Activated naive CD4-positive, alpha-beta T cell treated with anti-CD3 and anti-CD28 coated beads, Interleukin-2, amount 10 ng/mL, durations not matched to agents 7 days and 5 days (primary cell): ENCODE measurements around the gene PRLH.
"Not testable (repeated sequence)": the region's sequence is repeated elsewhere in the genome, so short reads cannot be mapped to it uniquely, and the experiment has no call there.

Experiments used
- CTCF ChIA-PET: fragments of 350-600 bp; sonication (Branson Sonifier 250); formaldehyde crosslinking; loops from one replicate; lab custom pipeline; 2021; ENCODE audit warnings: antibody characterized with exemption; lab: Charles Lee
- DNase-seq: peaks from one replicate; pipeline ENCODE4 v3.0.0-alpha.2; 2020
- H3K27ac Mint-ChIP-seq: one replicate; pipeline ENCODE4 v1.8.0; 2021; ENCODE audit warnings: mild to moderate bottlenecking, moderate library complexity, mixed read lengths
- H3K27me3 Mint-ChIP-seq: one replicate; pipeline ENCODE4 v1.8.0; 2021; ENCODE audit warnings: mild to moderate bottlenecking, mixed read lengths
- H3K36me3 Mint-ChIP-seq: one replicate; pipeline ENCODE4 v1.8.0; 2021; ENCODE audit warnings: mixed read lengths
- H3K4me1 Mint-ChIP-seq: one replicate; pipeline ENCODE4 v1.8.0; 2021; ENCODE audit warnings: mixed read lengths
- H3K4me3 Mint-ChIP-seq: one replicate; pipeline ENCODE4 v1.8.0; 2021; ENCODE audit warnings: mild to moderate bottlenecking, moderate library complexity, mixed read lengths
- H3K9me3 Mint-ChIP-seq: one replicate; pipeline ENCODE4 v1.8.0; 2021; ENCODE audit warnings: mixed read lengths

PRLH gene

DNA sequence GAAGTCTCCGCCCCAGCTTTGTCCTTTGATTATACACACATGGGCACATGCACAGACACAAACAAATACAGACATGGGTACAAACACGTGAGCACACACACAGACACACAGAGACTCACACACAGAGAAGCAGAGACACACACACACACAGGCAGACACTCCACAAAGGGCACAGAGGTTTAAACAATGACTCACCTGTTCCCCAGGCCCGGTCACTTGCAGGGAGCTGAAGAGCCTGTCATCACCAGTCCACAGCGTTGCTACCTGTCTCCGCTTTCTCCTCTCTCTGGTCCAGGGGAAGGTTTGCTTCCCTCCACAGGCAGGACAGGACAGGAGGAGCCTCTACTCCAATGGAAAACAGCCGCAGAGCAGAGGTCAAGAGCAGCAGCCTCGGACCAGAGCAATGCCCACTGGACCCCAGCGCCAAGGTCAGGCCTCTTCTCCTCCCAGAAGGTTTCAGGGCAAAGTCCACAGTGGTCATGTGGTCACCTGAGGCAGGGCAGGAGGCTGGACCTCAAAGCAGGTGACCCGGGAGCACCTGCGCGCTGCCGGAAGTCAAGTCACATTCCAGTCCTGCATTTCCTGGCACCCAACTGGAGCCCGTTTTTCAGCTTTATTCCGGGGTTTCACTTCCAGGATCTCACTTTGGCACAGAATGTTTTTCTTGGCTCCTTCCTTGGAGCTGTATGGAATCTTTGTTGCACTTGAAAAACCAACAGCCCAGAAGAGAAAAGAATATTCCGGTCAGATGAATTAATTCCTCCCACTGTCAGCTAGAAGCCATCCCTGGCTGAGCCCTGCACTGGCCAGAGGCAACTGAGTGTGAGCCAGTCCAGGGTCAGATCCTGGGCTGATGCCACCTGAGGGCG is 24.1 kb downstream of the PRLH start, which contains the start of gene RAB17:
RAB17 (minus strand) TSS at position 463 of the 869 bp plus-strand sequence. CDS start 4,580 bp downstream, outside the sequence.
- no peak for DNase-seq
- Mint-ChIP-seq H3K4me3 (no peak within 1 kb of the TSS), H3K9me3 (no peaks in the 10 kb centered on the region), H3K4me1 (peaks cover 16% of the 10 kb centered on the region), H3K36me3 (no peaks in the 10 kb centered on the region), H3K27me3 (peaks cover 48% of the 10 kb centered on the region), H3K27ac (no peak within 1 kb of the TSS)
- CTCF ChIA-PET, result interaction anchor here (0.9 kb wide), 1 partner anchor 12 kb away, joined by 3 read pairs; no protein-coding TSS in a partner anchor

DNA sequence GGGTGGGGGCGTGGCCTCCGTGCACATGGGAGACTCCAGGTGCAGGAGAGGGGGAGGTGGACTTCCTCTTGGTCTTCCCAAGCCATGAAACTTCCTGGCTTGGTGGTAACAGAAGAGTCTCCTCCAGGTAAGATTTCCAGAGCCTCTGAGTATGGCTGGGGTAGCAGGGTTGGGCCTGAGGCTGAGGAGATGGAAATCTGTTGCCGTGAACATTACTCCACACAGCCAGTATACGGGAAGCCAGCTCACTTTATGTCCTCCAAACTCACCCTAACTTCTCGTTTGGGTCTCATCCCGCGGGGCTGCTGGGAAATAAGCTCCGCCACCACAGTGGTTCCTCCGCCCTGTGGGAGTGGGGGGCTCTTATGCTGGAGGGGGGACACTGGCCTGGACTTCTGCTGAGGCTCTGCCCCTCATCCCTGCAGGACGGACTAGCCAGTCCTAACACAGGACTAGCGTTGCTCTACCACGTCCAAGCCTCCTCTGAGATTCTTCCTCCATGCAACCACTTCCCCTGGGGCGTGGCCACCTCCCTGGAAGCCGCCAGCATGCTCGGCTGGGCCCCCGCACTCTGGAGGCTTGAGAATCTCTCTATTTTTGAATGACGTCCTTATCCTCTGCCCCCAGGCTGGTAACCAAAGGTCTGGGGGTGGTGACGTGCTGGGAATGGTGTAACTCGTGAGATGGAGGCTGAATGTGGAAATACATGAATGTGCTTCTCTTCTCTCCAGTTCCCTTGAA is 24.9 kb downstream of the PRLH start:
- Mint-ChIP-seq H3K4me1 (peaks cover 17% of the 10 kb centered on the region), H3K27ac (no peak overlapping the region), H3K4me3 (no peak overlapping the region), H3K27me3 (peaks cover 42% of the 10 kb centered on the region), H3K36me3 (no peaks in the 10 kb centered on the region), H3K9me3 (no peaks in the 10 kb centered on the region)
- DNase-seq, result peak; percentile 36
- CTCF ChIA-PET, result interaction anchor here (0.9 kb wide), 1 partner anchor 11 kb away, joined by 3 read pairs; no protein-coding TSS in a partner anchor

DNA sequence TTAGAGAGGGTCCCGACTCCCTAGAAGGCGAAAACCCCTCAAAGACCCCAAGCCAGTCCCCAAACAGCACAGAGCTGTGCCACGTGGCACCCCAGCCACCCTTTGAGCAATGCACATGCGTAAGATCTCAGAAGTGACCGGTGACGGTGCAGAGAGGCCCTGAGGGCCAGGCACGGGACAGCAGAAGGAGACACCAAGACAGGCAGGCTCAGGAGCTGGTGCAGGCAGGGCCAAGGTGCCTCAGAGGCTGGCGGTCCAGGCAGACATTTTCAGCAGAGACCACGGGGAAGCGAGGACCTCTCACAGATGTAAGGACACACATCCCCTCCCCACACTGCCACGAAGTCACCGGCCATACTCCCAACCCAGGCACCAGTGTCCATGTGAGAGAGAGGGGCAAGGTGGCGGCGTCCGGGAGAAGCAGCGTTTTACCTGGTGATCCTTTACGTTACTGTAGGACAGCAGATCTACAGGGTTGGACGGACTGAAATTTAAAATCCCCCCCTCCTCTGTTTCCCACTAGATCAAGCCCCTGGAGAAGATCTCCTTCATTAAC is 26.1 kb downstream of the PRLH start:
- Mint-ChIP-seq H3K4me3 (no peak overlapping the region), H3K36me3 (no peaks in the 10 kb centered on the region), H3K27ac (no peak overlapping the region), H3K4me1 (peaks cover 18% of the 10 kb centered on the region), H3K9me3 (no peaks in the 10 kb centered on the region), H3K27me3 (peaks cover 37% of the 10 kb centered on the region)
- CTCF ChIA-PET, result interaction anchor here (0.6 to 0.8 kb wide), 2 partner anchors 11 to 150 kb away, joined by 5 read pairs; no protein-coding TSS in a partner anchor
- DNase-seq, result no peak

DNA sequence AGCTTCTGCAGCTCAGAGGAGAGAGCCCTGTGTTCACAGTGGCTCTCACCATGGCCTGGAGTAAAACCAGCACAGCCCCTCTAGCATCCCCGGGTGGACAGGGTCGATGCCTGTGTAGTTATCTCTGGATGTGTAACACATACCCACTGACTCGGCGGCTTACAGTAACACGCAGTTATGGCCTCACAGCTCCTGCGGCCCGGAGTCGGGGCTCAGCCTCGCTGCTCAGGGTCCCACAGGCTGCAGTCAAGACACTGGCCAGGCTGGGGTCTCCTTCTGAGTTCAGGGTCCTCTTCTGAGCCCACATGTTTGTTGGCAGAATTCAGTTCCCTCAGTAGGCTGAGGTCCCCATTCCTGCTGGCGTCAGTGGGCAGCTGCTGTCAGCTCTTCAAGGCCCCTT is 26.7 kb downstream of the PRLH start:
- H3K4me3 Mint-ChIP-seq, result no peak overlapping the region
- CTCF ChIA-PET, result no interaction called here
- H3K4me1 Mint-ChIP-seq, result peaks cover 18% of the 10 kb centered on the region
- H3K36me3 Mint-ChIP-seq, result no peaks in the 10 kb centered on the region
- no peak overlapping the region for H3K27ac Mint-ChIP-seq
- peaks cover 32% of the 10 kb centered on the region for H3K27me3 Mint-ChIP-seq
- DNase-seq, result no peak
- H3K9me3 Mint-ChIP-seq, result no peaks in the 10 kb centered on the region

DNA sequence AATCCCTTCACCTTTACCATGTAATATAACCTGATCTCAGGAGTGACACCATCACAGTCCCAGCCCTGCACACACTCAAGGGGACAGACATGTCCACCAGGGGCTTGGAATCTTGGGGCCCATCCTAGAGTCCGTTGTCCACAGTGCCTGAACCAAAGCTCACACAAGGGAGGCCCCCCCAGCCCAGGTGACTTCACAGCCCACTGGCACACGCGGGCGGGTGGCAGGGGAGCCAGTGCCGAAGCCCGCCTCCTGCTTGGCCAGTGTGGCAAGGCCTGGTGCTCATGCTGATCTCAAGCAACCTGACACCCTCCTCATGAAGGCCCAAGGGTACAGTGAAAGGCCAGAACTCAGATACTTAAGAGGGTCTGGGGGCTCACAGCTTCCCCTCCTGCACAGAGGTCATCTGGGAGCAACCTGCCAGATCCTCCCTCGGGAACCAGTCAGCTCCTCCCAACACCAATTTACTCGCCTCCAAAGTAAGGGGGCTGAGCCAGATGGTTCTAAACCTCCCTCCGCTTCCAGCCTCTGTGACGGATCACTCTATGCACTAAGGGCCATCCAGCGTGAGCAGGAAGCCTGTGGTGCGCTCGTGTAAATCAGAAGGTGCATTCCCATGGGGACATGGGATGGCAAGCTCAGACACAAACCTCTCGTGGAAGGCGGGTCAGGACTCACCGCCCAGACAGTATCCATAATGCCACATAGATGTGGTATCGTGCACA is 27.4 kb downstream of the PRLH start:
- Mint-ChIP-seq H3K9me3 (no peaks in the 10 kb centered on the region), H3K27ac (no peak overlapping the region), H3K36me3 (no peaks in the 10 kb centered on the region), H3K27me3 (peaks cover 28% of the 10 kb centered on the region), H3K4me3 (no peak overlapping the region), H3K4me1 (peaks cover 18% of the 10 kb centered on the region)
- DNase-seq, result no peak
- CTCF ChIA-PET, result no interaction called here

DNA sequence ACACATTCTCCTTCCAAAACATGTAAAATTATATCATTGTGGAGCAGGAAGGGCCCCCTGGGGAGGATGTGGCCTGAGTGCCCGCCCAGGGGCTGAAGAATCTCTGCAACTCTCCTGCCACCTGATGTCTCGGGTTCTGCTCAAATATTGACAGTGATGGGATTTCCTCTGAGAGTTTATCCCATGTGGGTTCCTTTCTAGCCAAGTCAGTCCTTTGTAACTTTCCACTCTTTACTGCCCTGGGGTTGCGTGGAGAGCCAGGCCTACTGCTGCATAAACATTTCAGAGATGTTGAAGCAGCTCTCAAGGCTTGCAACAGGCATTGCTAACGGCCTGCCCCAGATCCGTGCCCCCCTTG is 28.1 kb downstream of the PRLH start:
- Mint-ChIP-seq H3K27me3 (peaks cover 30% of the 10 kb centered on the region), H3K36me3 (no peaks in the 10 kb centered on the region), H3K9me3 (no peaks in the 10 kb centered on the region), H3K4me3 (no peak overlapping the region), H3K4me1 (peaks cover 18% of the 10 kb centered on the region), H3K27ac (no peak overlapping the region)
- CTCF ChIA-PET, result no interaction called here
- no peak for DNase-seq

DNA sequence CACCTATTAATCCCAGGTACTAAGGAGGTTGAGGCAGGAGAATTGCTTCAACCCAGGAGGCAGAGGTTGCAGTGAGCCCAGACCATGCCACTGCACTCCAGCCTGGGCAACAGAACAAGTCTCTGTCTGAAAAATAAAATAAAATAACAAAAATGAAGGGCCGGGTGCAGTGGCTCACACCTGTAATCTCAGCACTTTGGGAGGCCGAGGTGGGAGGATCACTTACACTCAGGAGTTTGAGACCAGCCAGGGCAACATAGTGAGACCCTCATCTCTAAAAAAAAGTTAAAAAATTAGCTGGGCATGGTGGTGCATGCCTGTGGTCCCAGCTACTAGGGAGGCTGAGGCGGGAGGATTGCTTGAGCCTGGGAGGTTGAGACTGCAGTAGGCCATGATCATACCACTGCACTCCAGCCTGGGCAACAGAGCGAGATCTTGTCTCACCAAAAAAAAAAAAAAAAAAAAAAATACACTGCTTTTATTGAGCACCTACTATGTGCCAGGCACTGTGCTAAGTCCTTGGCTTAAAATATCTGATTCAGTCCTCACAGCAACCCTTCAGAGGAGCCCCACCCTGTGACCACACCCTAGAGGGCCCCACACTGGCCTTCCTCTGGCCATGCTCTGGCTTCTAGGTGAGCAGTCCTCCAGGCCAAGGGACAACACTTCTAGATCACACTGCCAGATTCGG is 29.6 kb downstream of the PRLH start:
- H3K36me3 Mint-ChIP-seq, H3K4me3 Mint-ChIP-seq, H3K9me3 Mint-ChIP-seq, H3K27ac Mint-ChIP-seq, CTCF ChIA-PET, DNase-seq: not testable (repeated sequence)
- H3K27me3 Mint-ChIP-seq, result peaks cover 33% of the 10 kb centered on the region
- peaks cover 12% of the 10 kb centered on the region for H3K4me1 Mint-ChIP-seq

DNA sequence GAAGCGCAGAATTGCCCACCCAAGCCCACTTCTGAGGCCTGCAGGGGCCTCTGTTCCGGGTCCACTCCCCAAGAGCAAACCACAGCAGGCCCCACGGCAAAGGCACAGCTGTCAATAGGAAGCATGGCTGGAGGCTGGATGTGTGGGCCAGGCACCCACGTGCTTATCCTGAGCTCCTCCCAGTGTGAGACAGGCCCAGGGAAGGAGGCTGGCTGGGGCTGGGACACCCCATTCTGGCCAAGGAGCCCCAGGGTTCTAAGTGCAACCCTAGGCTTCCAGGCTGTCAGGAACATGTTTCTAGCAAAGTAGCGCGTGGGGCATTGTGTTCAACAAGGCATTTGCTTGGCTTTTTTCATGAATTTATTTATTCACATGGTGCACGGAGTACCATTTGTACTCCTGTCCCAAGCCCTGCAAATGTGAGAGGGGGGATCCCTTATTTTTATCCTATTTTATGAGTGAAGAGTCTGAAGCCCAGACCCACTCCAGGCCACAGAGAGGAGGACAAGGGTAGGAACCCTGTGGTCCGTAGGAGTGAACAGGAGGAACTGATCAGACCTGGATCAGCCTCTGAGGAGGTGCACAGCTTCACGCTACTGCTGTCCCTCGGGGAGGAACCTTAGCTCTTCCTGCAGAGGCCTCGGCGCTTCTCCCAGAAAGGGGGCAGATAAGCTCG is 30.3 kb downstream of the PRLH start:
- no peak for DNase-seq
- H3K4me3 Mint-ChIP-seq, result no peak overlapping the region
- peaks cover 5% of the 10 kb centered on the region for H3K4me1 Mint-ChIP-seq
- H3K9me3 Mint-ChIP-seq, result no peaks in the 10 kb centered on the region
- peaks cover 26% of the 10 kb centered on the region for H3K27me3 Mint-ChIP-seq
- CTCF ChIA-PET, result no interaction called here
- no peaks in the 10 kb centered on the region for H3K36me3 Mint-ChIP-seq
- no peak overlapping the region for H3K27ac Mint-ChIP-seq

DNA sequence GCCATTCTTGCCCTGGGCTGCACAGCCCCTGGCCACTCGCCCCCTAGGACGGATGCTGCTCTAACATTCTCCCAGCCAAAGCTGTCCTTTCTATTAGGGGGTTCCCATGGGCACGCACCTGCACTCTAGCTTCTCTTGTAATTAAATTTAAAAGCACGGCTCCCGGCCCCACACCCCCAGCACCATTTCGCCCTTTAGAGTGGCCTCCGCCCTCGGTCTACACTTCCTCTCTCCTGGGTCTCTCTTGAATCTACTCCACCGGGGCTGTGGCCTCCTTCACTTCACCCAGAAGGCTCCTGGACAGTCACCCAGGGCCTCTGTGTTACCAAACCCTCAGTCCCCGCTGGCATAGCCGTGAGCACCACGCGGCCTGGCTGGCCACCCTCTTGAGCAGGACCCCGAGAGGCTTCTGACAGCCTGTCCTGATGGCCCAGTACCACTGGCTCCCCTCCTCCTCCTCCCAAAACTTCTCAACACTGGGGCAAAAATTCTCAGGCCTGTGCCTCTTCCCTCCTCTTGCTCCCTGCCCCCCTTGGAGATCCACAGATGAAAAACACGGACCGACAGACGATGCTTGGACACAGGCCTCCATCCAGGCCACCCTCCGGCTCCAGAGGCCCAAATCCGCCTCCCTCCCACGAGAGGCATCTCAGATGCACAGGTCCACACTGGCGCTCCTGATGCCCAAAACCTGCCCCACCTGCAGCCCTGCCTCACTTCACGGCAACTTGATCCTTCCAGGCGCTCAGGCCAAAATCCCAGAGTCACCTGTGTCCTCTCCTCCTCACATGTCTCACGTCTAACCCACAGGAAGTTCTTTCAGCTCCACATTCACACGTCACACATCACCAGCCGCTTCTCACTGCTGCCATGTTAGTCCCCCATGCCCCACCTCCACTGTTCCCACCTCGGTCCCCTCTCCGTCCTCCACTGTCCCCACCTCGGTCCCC is 31.1 kb downstream of the PRLH start:
- H3K27me3 Mint-ChIP-seq, result peaks cover 25% of the 10 kb centered on the region
- CTCF ChIA-PET, result interaction anchor here (1.2 kb wide), 1 partner anchor 26 kb away, joined by 3 read pairs; no protein-coding TSS in a partner anchor
- H3K4me1 Mint-ChIP-seq, result peaks cover 4% of the 10 kb centered on the region
- H3K36me3 Mint-ChIP-seq, result no peaks in the 10 kb centered on the region
- H3K27ac Mint-ChIP-seq, result peak overlapping the region; percentile 54
- H3K9me3 Mint-ChIP-seq, result no peaks in the 10 kb centered on the region
- no peak overlapping the region for H3K4me3 Mint-ChIP-seq
- DNase-seq, result no peak

DNA sequence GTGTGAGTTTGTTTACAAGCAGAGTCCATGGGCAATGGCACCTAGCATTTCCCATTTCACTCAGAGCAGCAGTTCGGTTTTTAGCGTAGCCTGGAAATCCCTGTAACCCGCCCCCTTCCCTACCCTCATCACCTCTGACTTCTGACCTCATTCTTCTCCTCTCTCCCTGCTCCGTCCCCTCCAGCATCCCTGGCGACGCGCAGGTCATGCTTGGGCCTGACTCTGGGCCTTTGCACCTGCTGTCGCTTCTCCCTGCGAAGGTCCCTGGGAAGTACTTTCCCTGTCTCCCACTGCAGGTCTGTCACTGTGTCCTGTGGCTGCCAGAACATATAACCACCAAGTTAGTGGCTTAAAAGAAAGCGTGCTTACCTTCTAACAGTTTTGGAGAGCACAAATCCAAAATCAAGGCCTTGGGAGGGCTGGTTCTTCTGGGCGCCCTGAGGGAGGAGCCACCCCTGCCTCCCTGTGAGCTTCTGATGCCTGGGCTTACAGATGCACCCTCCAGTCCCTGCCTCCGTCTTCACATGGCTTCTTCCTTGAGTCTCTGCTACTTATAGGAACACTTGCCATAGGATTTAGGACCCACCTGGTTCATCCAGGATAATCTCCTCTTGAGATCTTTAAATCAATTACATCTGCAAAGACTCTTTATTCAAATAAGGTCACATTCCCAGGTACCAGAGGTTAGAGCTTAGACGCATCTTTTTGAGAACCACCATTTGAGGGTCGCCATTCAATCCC is 32.3 kb downstream of the PRLH start:
- CTCF ChIA-PET, result interaction anchor here (1.2 kb wide), 1 partner anchor 27 kb away, joined by 3 read pairs; no protein-coding TSS in a partner anchor
- no peak overlapping the region for H3K27ac Mint-ChIP-seq
- no peak overlapping the region for H3K4me3 Mint-ChIP-seq
- no peaks in the 10 kb centered on the region for H3K9me3 Mint-ChIP-seq
- H3K4me1 Mint-ChIP-seq, result peaks cover 16% of the 10 kb centered on the region
- peaks cover 23% of the 10 kb centered on the region for H3K27me3 Mint-ChIP-seq
- DNase-seq, result no peak
- H3K36me3 Mint-ChIP-seq, result no peaks in the 10 kb centered on the region

DNA sequence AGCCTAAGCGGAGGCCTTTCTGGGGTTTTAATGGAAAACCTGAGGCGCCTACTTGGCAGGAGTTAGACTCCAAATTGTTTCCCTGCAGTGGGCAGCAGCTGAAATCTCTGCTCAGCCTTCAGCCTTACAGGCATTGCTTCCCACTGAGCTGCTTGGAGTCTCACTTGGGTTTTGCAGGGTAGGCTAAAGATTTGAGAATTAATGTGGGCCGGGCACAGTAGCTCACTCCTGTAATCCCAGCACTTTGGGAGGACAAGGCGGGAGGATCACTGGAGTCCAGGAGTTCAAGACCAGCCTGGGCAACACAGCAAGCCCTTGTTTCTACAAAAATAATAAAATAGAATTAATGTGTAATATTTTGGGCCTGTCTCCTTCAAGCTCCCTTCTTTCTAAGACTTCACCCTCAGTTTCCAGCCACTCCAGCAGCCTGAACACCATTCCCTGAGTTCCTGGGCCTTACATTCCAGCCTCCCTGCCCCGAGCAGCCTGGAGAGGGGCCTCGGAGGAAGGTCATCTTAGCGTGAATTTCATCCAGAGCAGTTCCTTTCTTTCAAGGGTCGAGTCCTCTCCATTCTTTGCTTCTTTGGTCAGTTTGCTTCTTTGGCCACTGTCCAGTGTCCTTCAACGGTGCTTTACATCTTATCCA is 33.2 kb downstream of the PRLH start:
- CTCF ChIA-PET, result no interaction called here
- Mint-ChIP-seq H3K4me1 (peaks cover 21% of the 10 kb centered on the region), H3K36me3 (no peaks in the 10 kb centered on the region), H3K27ac (no peak overlapping the region), H3K27me3 (peaks cover 22% of the 10 kb centered on the region), H3K4me3 (no peak overlapping the region), H3K9me3 (no peaks in the 10 kb centered on the region)
- DNase-seq, result no peak
